GM15510 (cell line): ENCODE results near the gene CAMK2D.

ENCODE experiments used
- POLR2A ChIP-seq: IDR thresholded peaks from 3 replicates; pipeline ENCODE4 v1.6.1; 2011; ENCODE audit warnings: borderline replicate concordance; ENCODE audit not compliant: insufficient read length; ENCODE audit errors: extremely low read depth

CAMK2D gene

GRCh38 chr4:113591982-113592381 is 169.6 kb downstream of the CAMK2D start:
- TF ChIP-seq POLR2A = no peak

GRCh38 chr4:113588895-113589668 is 172.5 kb downstream of the CAMK2D start:
- TF ChIP-seq POLR2A = no peak

- TF ChIP-seq POLR2A = no peak
Measured at GRCh38 chr4:113587640-113588275, 173.8 kb downstream of the CAMK2D start.

- TF ChIP-seq POLR2A = no peak
Measured at GRCh38 chr4:113587156-113587555, 174.4 kb downstream of the CAMK2D start.

GRCh38 chr4:113586072-113586471 is 175.5 kb downstream of the CAMK2D start:
- TF ChIP-seq POLR2A = no peak

GRCh38 chr4:113584407-113585150 is 177.0 kb downstream of the CAMK2D start:
- TF ChIP-seq POLR2A = no peak

- no peak for TF ChIP-seq POLR2A
Measured at GRCh38 chr4:113582737-113583136, 178.8 kb downstream of the CAMK2D start.

- no peak for TF ChIP-seq POLR2A
Measured at GRCh38 chr4:113579360-113579759, 182.2 kb downstream of the CAMK2D start.

- TF ChIP-seq POLR2A = no peak
Measured at GRCh38 chr4:113576947-113577678, 184.4 kb downstream of the CAMK2D start.

- TF ChIP-seq POLR2A = no peak
Measured at GRCh38 chr4:113575401-113575800, 186.1 kb downstream of the CAMK2D start.

GRCh38 chr4:113574636-113575103 is 186.9 kb downstream of the CAMK2D start:
- no peak for TF ChIP-seq POLR2A

- no peak for TF ChIP-seq POLR2A
Measured at GRCh38 chr4:113572620-113573019, 188.9 kb downstream of the CAMK2D start.

GRCh38 chr4:113566015-113566795 is 195.3 kb downstream of the CAMK2D start:
- no peak for TF ChIP-seq POLR2A

- no peak for TF ChIP-seq POLR2A
Measured at GRCh38 chr4:113565702-113566012, 195.9 kb downstream of the CAMK2D start.
